Prostate gland (tissue), 2 donors: Measurements from ENCODE around the gene ZNF366.

Experiments used
- POLR2A ChIP-seq: fragments of 450-650 bp; IDR thresholded peaks from one replicate; pipeline ENCODE4 v1.6.1; 2016; ENCODE audit warnings: antibody characterized with exemption, mild to moderate bottlenecking
- POLR2AphosphoS5 ChIP-seq: sonication (generic); formaldehyde crosslinking; IDR thresholded peaks from one replicate; pipeline ENCODE4 v1.6.1; 2017; ENCODE audit warnings: antibody characterized with exemption
- TF ChIP-seq, protein P1 (sequence below), 4 experiments: fragments of 200-600 bp in 2 of 4; fragments of 450-650 bp in 2 of 4; sonication (generic) in 2 of 4; IDR thresholded peaks; 1 replicate in 3 of 4; 2 replicates in 1 of 4; pipeline ENCODE4 v1.5.1; 2016 to 2019; ENCODE audit warnings: antibody characterized with exemption in 4 of 4, mild to moderate bottlenecking in 2 of 4, moderate library complexity in 2 of 4

GRCh38 chr5:72441862-72442540 lies 65.2 kb downstream of the ZNF366 start:
- TF ChIP-seq, protein P1, sequence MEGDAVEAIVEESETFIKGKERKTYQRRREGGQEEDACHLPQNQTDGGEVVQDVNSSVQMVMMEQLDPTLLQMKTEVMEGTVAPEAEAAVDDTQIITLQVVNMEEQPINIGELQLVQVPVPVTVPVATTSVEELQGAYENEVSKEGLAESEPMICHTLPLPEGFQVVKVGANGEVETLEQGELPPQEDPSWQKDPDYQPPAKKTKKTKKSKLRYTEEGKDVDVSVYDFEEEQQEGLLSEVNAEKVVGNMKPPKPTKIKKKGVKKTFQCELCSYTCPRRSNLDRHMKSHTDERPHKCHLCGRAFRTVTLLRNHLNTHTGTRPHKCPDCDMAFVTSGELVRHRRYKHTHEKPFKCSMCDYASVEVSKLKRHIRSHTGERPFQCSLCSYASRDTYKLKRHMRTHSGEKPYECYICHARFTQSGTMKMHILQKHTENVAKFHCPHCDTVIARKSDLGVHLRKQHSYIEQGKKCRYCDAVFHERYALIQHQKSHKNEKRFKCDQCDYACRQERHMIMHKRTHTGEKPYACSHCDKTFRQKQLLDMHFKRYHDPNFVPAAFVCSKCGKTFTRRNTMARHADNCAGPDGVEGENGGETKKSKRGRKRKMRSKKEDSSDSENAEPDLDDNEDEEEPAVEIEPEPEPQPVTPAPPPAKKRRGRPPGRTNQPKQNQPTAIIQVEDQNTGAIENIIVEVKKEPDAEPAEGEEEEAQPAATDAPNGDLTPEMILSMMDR (IDR thresholded peaks at IDR 0.05): no peak
- TF ChIP-seq POLR2A (no peak), POLR2AphosphoS5 (no peak)
